ENCODE results near the gene SPOCK1. TPM values are rescaled to one million over a fixed set of nuclear protein-coding genes. Genes with fewer than 3 reads are reported as not detected.
A peak's percentile ranks its signal among the peaks of the same experiment; 100 is the strongest.

The SPOCK1 gene
- total and polyA plus RNA-seq, 2 experiments from 2014 or later, result 4.1 to 14.0 TPM

DNA sequence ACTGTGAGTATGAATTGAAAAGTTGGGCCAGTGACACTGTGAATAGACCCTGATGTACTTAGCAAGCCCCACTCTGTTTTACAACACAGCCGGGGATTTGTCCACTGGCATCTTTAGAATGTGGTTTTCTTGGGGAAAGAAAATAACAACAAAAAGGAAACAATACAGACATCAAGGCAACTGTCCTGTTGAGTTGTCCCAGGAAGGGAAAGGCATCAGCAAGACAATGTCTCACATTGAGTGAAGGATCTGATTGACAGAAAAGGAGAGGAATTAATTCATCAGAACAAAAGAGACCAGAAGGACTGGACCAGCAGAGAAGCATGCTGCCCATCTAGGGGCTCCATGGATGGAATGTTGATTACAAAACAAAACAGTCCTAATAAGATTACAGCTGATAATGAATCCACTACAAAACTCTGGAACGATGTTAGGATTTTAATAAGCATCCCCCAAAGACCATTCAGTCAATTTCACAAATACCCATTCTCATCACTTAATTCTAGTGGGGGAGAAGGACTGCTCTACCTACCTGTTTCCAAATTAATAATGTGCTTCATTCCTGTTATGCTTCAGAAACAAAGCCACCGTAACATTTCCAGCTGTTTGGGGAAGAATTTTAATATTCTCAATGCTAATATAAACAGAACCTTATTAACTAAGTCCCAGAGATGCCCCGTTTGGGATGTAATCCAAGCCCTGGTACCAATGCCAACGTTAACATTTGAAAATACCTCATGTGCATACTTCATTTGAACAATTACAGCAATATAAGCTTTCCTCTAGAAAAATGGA is 298.0 kb downstream of the SPOCK1 start:
- Histone ChIP-seq H3K9me3 (ENCODE audit: low read depth) (no peaks in the 10 kb centered on the region), H3K4me1 (ENCODE audit: low read depth) (peaks cover 10% of the 10 kb centered on the region), H3K27ac (no peak overlapping the region), H3K4me3 (no peak overlapping the region), H3K36me3 (no peaks in the 10 kb centered on the region), H3K27me3 (no peaks in the 10 kb centered on the region)
- TF ChIP-seq, protein P1, sequence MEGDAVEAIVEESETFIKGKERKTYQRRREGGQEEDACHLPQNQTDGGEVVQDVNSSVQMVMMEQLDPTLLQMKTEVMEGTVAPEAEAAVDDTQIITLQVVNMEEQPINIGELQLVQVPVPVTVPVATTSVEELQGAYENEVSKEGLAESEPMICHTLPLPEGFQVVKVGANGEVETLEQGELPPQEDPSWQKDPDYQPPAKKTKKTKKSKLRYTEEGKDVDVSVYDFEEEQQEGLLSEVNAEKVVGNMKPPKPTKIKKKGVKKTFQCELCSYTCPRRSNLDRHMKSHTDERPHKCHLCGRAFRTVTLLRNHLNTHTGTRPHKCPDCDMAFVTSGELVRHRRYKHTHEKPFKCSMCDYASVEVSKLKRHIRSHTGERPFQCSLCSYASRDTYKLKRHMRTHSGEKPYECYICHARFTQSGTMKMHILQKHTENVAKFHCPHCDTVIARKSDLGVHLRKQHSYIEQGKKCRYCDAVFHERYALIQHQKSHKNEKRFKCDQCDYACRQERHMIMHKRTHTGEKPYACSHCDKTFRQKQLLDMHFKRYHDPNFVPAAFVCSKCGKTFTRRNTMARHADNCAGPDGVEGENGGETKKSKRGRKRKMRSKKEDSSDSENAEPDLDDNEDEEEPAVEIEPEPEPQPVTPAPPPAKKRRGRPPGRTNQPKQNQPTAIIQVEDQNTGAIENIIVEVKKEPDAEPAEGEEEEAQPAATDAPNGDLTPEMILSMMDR (IDR thresholded peaks at IDR 0.05; ENCODE audit: low read depth, low read length), result no peak
- DNase-seq (ENCODE audit: low read depth in 1 of 2, low spot score in 1 of 2), result no peak

DNA sequence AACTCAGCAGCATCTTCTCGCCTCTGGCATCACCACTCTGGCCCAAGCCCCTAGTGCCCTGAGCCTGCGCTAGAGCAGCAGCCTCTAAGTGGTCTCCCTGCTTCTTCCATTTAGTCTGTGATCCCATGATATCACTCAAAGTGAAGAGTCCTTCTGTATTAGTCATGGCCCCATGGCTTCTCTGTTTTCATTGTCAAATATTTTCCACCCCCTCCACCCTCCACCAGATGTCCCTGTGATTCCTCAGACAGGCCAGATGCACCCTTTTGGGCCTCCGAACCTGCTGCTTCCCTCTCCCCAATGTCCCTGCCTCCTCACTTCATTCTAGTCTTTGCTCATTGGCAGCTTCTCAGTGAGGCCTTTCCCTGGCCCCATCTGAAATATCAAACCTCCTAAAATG is 299.2 kb downstream of the SPOCK1 start:
- no peak overlapping the region for H3K4me3 ChIP-seq
- no peaks in the 10 kb centered on the region for H3K4me1 ChIP-seq (ENCODE audit: low read depth)
- no peak overlapping the region for H3K27ac ChIP-seq
- TF ChIP-seq, protein P1 (IDR thresholded peaks at IDR 0.05; ENCODE audit: low read depth, low read length), result no peak
- no peaks in the 10 kb centered on the region for H3K9me3 ChIP-seq (ENCODE audit: low read depth)
- no peaks in the 10 kb centered on the region for H3K27me3 ChIP-seq
- DNase-seq (ENCODE audit: low read depth in 1 of 2, low spot score in 1 of 2), result peak in 1 of 2 donors; percentile 17
- no peaks in the 10 kb centered on the region for H3K36me3 ChIP-seq

DNA sequence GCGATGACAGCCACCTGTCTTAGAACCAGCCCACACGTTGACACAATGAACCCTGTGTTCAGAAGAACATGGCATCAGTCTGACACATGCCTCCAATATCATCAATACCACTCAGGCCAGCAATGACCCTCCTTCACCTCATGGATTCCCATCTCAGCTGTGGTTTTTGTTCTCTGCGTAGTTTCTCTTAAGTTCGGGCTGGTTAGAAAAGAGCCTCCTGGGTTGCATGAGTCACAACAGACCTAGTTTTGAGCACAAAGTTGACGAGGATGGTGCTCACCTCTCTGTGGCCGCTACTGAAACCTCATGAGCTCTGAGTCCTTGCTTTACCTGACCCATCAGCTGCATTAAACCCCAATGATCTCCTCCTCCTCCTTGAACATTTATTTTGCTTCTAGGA is 299.9 kb downstream of the SPOCK1 start:
- no peaks in the 10 kb centered on the region for H3K4me1 ChIP-seq (ENCODE audit: low read depth)
- DNase-seq (ENCODE audit: low read depth in 1 of 2, low spot score in 1 of 2), result no peak
- no peak overlapping the region for H3K4me3 ChIP-seq
- H3K36me3 ChIP-seq, result no peaks in the 10 kb centered on the region
- H3K27me3 ChIP-seq, result no peaks in the 10 kb centered on the region
- no peaks in the 10 kb centered on the region for H3K9me3 ChIP-seq (ENCODE audit: low read depth)
- no peak overlapping the region for H3K27ac ChIP-seq
- TF ChIP-seq, protein P1 (IDR thresholded peaks at IDR 0.05; ENCODE audit: low read depth, low read length), result no peak

DNA sequence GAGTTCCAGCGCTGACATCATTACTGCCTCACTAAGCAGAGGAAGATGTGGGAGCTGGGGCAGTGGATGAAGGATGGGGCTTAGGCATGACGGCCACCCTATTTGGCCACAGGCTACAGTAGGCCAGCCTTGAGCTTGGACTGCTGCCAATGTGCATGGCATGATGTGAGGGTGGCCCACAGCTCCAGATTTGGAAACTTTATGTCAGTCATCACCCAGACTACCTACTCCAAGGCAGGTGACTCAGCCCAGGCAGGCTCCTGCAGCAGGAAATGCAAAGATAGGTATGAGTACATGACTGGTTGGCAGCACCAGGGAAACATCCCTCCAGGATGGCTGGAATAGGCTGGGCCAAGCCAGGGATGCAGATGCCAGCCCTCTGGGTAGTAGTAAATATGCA is 303.6 kb downstream of the SPOCK1 start:
- TF ChIP-seq, protein P1 (IDR thresholded peaks at IDR 0.05; ENCODE audit: low read depth, low read length), result no peak

DNA sequence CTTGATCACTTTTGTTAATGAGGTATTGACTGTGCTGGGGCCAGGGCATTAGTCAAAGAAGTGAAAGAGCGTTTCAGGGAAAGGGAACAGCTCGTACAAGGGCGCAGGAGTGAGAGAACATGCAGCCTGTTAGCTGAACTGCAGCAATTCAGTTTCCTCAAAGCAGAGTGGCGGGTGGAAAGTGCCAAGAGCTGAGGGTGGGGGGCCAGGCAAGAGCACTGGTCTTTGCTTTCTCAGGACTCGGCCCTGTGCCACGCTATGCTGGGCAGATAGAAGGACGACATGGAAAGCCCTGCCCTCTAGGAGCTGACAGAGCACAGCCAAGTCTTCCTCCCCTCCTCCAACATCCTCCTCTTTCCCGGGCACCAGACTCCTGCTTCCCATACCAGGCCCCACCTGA is 304.8 kb downstream of the SPOCK1 start:
- TF ChIP-seq, protein P1 (IDR thresholded peaks at IDR 0.05; ENCODE audit: low read depth, low read length), result no peak
- H3K9me3 ChIP-seq (ENCODE audit: low read depth), result no peaks in the 10 kb centered on the region

More for the DNA sequence above, 303.6 kb downstream of the SPOCK1 start:
- Histone ChIP-seq H3K27ac (no peak overlapping the region), H3K4me1 (ENCODE audit: low read depth) (no peaks in the 10 kb centered on the region), H3K9me3 (ENCODE audit: low read depth) (no peaks in the 10 kb centered on the region), H3K36me3 (no peaks in the 10 kb centered on the region), H3K27me3 (no peaks in the 10 kb centered on the region), H3K4me3 (no peak overlapping the region)
- no peak for DNase-seq (ENCODE audit: low read depth in 1 of 2, low spot score in 1 of 2)

More for the DNA sequence above, 304.8 kb downstream of the SPOCK1 start:
- H3K36me3 ChIP-seq, result no peaks in the 10 kb centered on the region
- no peaks in the 10 kb centered on the region for H3K4me1 ChIP-seq (ENCODE audit: low read depth)
- no peaks in the 10 kb centered on the region for H3K27me3 ChIP-seq
- no peak for DNase-seq (ENCODE audit: low read depth in 1 of 2, low spot score in 1 of 2)
- H3K27ac ChIP-seq, result no peak overlapping the region
- no peak overlapping the region for H3K4me3 ChIP-seq
